Dendritic cell treated with granulocyte-macrophage colony-stimulating factor and Interleukin-4, amounts not matched to agents 40 ng/mL and 50 ng/mL, for 4 days (primary cell): ENCODE results near the gene ZBTB39.
A peak's percentile ranks its signal among the peaks of the same experiment; 100 is the strongest.

Experiments used
- H3K27ac Mint-ChIP-seq: one replicate; pipeline ENCODE4 v1.8.0; 2022; ENCODE audit warnings: mild to moderate bottlenecking, mixed read lengths
- H3K27me3 Mint-ChIP-seq: one replicate; pipeline ENCODE4 v1.8.0; 2022; ENCODE audit warnings: mild to moderate bottlenecking, mixed read lengths
- H3K36me3 Mint-ChIP-seq: one replicate; pipeline ENCODE4 v1.8.0; 2022; ENCODE audit warnings: low read depth, mixed read lengths
- H3K4me1 Mint-ChIP-seq: one replicate; pipeline ENCODE4 v1.8.0; 2022; ENCODE audit warnings: low read depth, mixed read lengths
- H3K4me3 Mint-ChIP-seq: one replicate; pipeline ENCODE4 v1.8.0; 2022; ENCODE audit warnings: mild to moderate bottlenecking, moderate library complexity, mixed read lengths
- H3K9me3 Mint-ChIP-seq: one replicate; pipeline ENCODE4 v1.8.0; 2022; ENCODE audit warnings: mixed read lengths
- intact Hi-C: fragments of 100-400 bp; cut with micrococcal nuclease; formaldehyde crosslinking; loops from one replicate; pipeline ENCODE4 v1.15.0; 2022

The ZBTB39 gene

DNA sequence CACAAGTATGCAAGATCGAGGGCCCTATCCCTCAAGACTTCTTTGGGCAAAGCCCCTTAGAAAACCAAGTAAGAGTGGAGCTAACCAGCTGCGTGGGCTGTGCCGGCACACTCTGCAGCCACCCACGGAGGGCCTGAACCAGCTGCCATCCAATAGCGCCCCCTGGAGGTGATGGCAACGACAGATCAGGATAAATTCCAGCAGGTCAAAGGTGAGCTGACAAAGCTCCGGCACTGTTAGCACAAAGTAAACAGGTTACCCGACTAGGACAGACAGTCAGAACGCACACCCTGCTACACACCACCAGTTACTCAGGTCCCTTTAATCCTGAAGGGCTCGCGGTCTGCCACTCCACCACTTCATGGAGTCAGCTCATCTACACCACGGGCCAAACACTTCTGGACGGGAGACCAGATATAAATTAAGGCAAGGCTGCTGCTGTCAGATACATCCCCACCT, 4.9 kb downstream of the ZBTB39 start:
- no peaks in the 10 kb centered on the region for H3K9me3 Mint-ChIP-seq
- peaks cover 50% of the 10 kb centered on the region for H3K4me1 Mint-ChIP-seq
- intact Hi-C loops = loop anchor here (1.0 to 2.0 kb wide), 3 partner anchors 161 to 243 kb away; partner anchors contain the start of gene HSD17B6
- no peak overlapping the region for H3K4me3 Mint-ChIP-seq
- H3K36me3 Mint-ChIP-seq = peaks cover 82% of the 10 kb centered on the region
- no peaks in the 10 kb centered on the region for H3K27me3 Mint-ChIP-seq
- no peak overlapping the region for H3K27ac Mint-ChIP-seq

DNA sequence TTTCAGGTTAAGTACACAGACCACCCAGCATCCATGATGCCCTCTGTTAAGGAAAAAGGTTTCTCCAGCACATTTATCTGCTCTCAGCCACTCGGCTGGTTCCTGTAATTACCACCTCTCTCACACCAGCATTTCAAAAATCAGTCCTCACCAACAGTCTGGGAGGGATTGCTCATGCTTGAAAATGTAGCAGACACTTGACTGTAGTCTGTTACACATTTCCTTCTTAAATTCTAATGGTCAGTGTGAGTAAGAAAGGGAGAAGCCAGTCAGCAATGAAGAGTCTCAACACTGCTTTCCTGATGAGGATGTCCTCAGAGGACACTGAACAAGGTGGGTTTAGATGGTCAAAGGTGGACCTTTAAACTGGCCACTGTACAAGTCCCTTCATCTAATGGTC, 6.0 kb downstream of the ZBTB39 start:
- Mint-ChIP-seq H3K27me3 (no peaks in the 10 kb centered on the region), H3K36me3 (peaks cover 88% of the 10 kb centered on the region), H3K9me3 (no peaks in the 10 kb centered on the region), H3K27ac (no peak overlapping the region), H3K4me3 (no peak overlapping the region), H3K4me1 (peaks cover 49% of the 10 kb centered on the region)
- intact Hi-C loops = loop anchor here (2.0 kb wide), 1 partner anchor 242 kb away; no protein-coding TSS in a partner anchor

DNA sequence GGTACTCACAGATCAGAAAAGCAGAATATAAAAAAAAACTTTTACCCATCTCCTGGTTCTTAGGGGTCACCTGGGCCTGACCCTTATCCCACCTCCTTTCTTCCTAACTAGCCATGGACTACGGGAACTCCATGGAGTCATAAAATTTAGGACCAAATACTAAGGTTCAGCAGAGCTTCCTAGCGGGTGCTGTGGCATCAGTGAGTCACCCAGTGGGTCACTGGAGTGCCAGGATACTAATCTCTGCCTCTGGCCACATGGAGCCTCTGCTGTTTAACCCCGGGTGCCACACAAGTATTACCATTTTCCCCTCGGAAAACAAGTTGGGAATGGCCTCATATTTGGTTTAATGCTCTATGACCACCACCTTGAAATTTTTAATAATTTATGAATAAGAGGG, 6.9 kb downstream of the ZBTB39 start:
- no peaks in the 10 kb centered on the region for H3K9me3 Mint-ChIP-seq
- intact Hi-C loops = no loop called here
- no peaks in the 10 kb centered on the region for H3K27me3 Mint-ChIP-seq
- peaks cover 40% of the 10 kb centered on the region for H3K4me1 Mint-ChIP-seq
- H3K27ac Mint-ChIP-seq = no peak overlapping the region
- no peak overlapping the region for H3K4me3 Mint-ChIP-seq
- peaks cover 90% of the 10 kb centered on the region for H3K36me3 Mint-ChIP-seq

DNA sequence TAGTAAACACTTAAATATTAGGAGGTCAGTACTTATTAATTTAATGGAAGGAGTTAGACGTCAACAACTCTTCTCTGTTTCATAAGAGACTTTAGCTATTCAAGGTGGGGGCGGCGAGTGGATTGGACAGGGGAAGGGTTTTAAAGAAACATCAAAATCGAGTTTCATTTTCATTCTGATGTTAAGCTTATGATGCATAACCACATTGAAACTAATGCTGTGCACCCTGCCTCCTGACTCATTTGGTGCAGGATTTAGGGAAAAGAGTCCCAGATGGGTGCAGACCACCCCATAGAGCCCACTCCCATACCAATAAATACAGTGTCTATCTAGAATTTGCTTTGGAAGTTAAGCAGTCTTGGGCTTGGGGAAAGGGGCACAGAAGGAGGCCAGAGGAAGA, 7.4 kb downstream of the ZBTB39 start:
- no peak overlapping the region for H3K4me3 Mint-ChIP-seq
- H3K36me3 Mint-ChIP-seq = peaks cover 85% of the 10 kb centered on the region
- no peaks in the 10 kb centered on the region for H3K27me3 Mint-ChIP-seq
- H3K9me3 Mint-ChIP-seq = no peaks in the 10 kb centered on the region
- peaks cover 35% of the 10 kb centered on the region for H3K4me1 Mint-ChIP-seq
- intact Hi-C loops = no loop called here
- H3K27ac Mint-ChIP-seq = no peak overlapping the region

DNA sequence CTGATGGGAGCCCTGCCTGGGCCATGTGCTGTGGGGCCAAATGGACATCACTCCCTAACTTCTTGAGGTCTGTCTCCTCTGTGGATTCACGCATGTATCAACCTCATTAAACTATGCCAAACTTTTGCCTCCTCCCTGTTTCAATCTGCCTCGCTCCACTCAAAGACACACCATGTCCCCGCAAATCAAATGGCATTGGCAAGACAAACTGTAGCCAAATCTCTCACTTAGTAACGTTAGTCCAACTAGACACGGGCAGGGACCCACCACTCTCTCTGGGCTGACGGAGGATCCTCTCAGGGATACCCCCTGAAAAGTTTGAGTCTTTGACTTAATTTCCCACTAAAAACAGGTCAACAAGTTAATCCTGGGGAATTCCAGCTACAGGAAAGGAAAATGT, 8.0 kb downstream of the ZBTB39 start:
- Mint-ChIP-seq H3K4me1 (peaks cover 40% of the 10 kb centered on the region), H3K36me3 (peaks cover 78% of the 10 kb centered on the region), H3K9me3 (no peaks in the 10 kb centered on the region), H3K27me3 (no peaks in the 10 kb centered on the region), H3K27ac (no peak overlapping the region), H3K4me3 (no peak overlapping the region)
- intact Hi-C loops = no loop called here

DNA sequence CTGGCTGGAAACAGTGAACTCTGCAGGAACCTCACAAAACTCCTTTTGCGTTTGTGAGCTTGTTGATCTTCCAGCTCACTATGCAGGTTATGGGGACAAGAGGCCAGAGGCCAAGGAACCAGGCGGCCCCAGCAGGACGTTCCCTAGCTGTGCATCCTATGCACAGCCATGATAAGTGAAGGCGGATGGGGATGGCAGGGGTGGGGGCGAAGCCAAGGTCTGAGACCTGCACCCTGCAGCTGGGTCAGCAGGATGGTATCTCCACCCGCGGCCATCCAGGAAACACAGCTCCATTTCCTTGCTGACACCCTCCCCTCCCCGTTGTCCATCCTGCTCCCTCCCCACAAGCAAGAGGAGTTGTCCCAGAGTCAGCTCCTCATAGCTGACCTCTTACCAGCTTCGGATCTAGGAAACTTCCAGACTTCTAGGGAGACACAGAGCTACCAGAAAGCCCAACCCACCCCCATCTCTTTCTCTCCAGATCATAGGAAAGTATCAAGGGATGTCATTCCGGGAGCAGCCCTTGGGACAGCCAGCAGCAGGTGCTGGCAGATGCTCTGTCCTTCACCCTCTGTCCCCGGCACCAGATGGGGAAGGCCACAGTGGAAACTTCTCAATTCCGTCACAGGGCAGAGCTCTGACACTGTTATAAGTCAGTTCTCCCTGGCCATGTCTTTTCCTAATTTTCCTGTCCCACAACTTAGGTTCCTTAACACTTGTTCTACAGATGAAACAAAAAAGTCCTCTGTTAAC, 9.4 kb downstream of the ZBTB39 start:
- Mint-ChIP-seq H3K9me3 (no peaks in the 10 kb centered on the region), H3K4me1 (peaks cover 39% of the 10 kb centered on the region), H3K27ac (no peak overlapping the region), H3K36me3 (peaks cover 65% of the 10 kb centered on the region), H3K27me3 (no peaks in the 10 kb centered on the region), H3K4me3 (no peak overlapping the region)
- intact Hi-C loops = no loop called here

DNA sequence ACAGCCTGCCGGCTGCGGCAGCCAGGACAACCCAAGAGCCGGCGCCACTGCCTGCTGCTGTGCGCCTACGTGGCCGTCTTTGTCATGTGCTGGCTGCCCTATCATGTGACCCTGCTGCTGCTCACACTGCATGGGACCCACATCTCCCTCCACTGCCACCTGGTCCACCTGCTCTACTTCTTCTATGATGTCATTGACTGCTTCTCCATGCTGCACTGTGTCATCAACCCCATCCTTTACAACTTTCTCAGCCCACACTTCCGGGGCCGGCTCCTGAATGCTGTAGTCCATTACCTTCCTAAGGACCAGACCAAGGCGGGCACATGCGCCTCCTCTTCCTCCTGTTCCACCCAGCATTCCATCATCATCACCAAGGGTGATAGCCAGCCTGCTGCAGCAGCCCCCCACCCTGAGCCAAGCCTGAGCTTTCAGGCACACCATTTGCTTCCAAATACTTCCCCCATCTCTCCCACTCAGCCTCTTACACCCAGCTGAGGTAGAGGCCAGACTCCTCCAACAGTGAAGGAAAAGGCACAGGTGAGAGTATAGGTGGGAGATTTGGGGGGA, 10.3 kb downstream of the ZBTB39 start:
- Mint-ChIP-seq H3K4me3 (no peak overlapping the region), H3K4me1 (peaks cover 41% of the 10 kb centered on the region), H3K9me3 (no peaks in the 10 kb centered on the region), H3K27me3 (no peaks in the 10 kb centered on the region), H3K36me3 (peaks cover 56% of the 10 kb centered on the region), H3K27ac (peak overlapping the region; percentile 9)
- intact Hi-C loops = no loop called here

DNA sequence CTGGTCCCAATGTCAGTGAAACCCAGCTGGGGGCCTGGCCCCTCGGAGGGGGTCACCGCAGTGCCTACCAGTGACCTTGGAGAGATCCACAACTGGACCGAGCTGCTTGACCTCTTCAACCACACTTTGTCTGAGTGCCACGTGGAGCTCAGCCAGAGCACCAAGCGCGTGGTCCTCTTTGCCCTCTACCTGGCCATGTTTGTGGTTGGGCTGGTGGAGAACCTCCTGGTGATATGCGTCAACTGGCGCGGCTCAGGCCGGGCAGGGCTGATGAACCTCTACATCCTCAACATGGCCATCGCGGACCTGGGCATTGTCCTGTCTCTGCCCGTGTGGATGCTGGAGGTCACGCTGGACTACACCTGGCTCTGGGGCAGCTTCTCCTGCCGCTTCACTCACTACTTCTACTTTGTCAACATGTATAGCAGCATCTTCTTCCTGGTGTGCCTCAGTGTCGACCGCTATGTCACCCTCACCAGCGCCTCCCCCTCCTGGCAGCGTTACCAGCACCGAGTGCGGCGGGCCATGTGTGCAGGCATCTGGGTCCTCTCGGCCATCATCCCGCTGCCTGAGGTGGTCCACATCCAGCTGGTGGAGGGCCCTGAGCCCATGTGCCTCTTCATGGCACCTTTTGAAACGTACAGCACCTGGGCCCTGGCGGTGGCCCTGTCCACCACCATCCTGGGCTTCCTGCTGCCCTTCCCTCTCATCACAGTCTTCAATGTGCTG, 11.0 kb downstream of the ZBTB39 start:
- H3K9me3 Mint-ChIP-seq = no peaks in the 10 kb centered on the region
- H3K4me1 Mint-ChIP-seq = peaks cover 47% of the 10 kb centered on the region
- peaks cover 52% of the 10 kb centered on the region for H3K36me3 Mint-ChIP-seq
- intact Hi-C loops = no loop called here
- no peak overlapping the region for H3K4me3 Mint-ChIP-seq
- H3K27me3 Mint-ChIP-seq = no peaks in the 10 kb centered on the region
- H3K27ac Mint-ChIP-seq = no peak overlapping the region

DNA sequence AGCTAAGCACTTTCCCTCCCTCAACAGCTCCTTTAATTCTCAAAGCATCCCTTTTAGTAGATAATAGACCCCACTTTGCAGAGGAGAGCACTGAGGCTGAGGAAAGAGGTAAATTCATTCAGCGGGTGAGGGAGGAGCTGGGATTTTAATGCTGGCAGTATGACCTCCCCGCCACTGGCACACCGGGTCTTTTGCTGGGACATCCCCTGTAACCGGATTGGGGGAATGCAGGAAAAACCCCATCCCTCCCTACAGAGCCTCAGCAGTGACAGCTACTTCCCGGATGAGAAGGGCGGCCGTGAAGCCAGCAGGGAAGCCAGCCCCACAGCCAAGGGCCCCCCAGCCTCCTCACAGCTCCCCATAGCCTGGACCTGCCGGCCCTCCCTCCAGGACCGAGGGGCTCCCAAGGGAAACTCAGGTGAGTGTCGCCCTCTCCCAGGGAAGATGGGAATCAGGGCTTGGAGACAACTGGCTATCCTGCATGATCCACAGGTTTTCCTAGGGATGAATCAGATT, 12.1 kb downstream of the ZBTB39 start:
- Mint-ChIP-seq H3K9me3 (no peaks in the 10 kb centered on the region), H3K36me3 (peaks cover 42% of the 10 kb centered on the region), H3K27ac (peak overlapping the region; percentile 26), H3K4me1 (peaks cover 42% of the 10 kb centered on the region), H3K4me3 (no peak overlapping the region), H3K27me3 (no peaks in the 10 kb centered on the region)
- intact Hi-C loops = no loop called here

DNA sequence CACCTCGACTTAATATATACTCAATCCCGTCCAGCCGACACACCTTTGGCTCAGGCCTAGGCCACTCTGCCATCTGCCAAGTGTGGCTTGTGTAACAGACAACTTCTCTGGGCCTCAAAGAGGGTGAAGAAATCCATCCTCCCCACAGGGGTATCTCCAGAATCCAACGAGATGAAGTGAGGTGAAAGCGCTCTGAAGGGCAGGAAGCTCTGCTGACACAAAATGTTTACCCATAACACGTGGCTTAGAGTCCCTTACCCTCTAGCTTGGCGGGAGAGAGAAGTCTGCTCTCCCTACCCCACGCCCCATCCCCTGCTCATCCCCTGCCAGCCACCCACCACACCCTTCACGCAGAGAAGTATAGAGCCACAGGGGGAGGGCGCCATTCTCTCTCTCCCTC, 13.0 kb downstream of the ZBTB39 start:
- peaks cover 44% of the 10 kb centered on the region for H3K4me1 Mint-ChIP-seq
- H3K4me3 Mint-ChIP-seq = no peak overlapping the region
- H3K27ac Mint-ChIP-seq = peak overlapping the region; percentile 26
- no peaks in the 10 kb centered on the region for H3K27me3 Mint-ChIP-seq
- intact Hi-C loops = no loop called here
- peaks cover 33% of the 10 kb centered on the region for H3K36me3 Mint-ChIP-seq
- no peaks in the 10 kb centered on the region for H3K9me3 Mint-ChIP-seq

DNA sequence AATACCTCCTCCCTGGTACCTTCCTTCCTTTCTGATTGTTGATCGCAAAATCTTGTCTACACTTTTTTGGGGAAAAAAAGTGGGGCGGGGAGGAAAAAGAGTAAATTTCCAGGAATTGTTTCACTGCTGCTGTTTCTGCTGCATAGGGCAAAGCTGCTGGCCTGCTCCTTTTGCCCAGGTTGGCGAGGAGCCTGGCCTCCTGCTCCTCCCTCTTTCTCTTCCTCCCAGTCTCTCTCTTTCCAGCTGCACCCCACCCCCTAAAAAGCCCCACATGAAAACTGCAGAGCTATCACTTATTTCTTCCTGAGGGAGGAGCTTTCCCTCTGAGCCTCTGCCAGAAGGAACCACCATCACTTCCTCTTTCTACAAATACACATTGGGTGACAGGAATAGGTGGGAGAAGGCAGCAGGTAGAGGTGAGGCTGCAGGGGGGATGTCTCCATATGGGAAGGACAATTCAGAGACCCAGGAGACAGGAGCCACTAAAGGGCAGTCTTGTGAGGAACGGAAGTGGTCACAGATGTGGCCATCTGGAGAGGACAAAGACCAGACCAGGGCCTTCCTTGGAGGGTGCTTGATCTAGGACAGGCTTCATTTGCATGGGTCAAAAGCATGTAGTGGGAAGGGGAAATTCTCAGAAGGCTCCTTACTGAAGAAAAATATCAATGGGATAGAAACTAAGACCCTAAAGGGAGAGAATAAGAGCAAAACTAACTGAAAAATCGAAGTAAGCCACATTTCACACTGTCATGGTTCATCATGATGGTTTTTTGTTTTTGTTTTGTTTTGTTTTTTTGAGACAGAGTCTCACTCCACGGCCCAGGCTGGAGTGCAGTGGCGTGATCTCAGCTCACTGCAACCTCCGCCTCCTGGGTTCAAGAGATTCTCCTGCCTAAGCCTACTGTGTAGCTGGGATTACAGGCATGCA, 14.8 kb downstream of the ZBTB39 start:
- H3K9me3 Mint-ChIP-seq = no peaks in the 10 kb centered on the region
- peak overlapping the region; percentile 83 for H3K27ac Mint-ChIP-seq
- H3K4me1 Mint-ChIP-seq = peaks cover 58% of the 10 kb centered on the region
- H3K4me3 Mint-ChIP-seq = peak overlapping the region; percentile 35
- H3K27me3 Mint-ChIP-seq = no peaks in the 10 kb centered on the region
- intact Hi-C loops = no loop called here
- H3K36me3 Mint-ChIP-seq = peaks cover 16% of the 10 kb centered on the region

DNA sequence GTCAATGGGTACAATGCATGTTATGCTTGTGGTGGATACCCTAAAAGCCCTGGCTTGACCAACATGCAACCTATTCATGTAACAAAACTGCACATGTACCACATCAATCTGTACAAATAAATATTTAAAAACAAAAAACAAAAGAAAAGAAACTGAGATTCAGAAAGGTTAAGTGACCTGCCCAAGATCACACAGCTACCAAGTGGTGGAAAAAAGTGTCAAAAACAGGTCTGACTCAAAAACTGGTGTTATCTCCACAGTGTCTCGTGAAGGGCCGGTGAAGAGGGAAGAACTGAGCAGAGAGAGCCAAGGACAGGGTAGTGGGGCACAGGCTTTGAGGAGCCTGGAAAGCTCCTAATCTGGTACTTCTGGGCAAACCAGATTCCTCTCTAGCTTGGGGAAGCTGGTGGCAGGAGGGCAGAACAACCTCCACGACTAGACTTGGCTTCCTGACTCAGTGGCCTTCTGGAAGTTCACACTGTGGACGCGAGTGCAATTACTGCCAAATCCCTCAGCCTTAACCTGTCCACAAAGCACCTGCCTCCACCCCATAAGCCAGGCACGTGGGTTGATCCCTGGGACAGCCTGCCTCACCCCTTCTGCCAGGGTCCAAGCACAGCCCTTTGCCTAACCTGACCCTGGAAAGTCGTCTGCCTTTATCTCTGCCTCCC, 15.6 kb downstream of the ZBTB39 start:
- Mint-ChIP-seq H3K4me1 (peaks cover 53% of the 10 kb centered on the region), H3K27ac (peak overlapping the region; percentile 83), H3K27me3 (no peaks in the 10 kb centered on the region), H3K36me3 (peaks cover 8% of the 10 kb centered on the region), H3K9me3 (no peaks in the 10 kb centered on the region), H3K4me3 (peak overlapping the region; percentile 35)
- intact Hi-C loops = no loop called here
